GM11168 (cell line): ENCODE data around the gene PDCD1.
"Not testable (repeated sequence)": the region's sequence is repeated elsewhere in the genome, so short reads cannot be mapped to it uniquely, and the experiment has no call there.

Experiments
- in situ Hi-C: fragments of 300-500 bp; cut with MboI; formaldehyde crosslinking; loops from one replicate; pipeline ENCODE4 v1.12.0; 2022; ENCODE audit warnings: low sequenced_read_pairs; ENCODE audit not compliant: unreplicated experiment

The PDCD1 gene

GRCh38 chr2:241880311-241881073 is 21.8 kb upstream of the PDCD1 start:
- in situ Hi-C loops: no loop called here

- in situ Hi-C loops: no loop called here
Observed at GRCh38 chr2:241879326-241879725, 20.6 kb upstream of the PDCD1 start.

- in situ Hi-C loops: no loop called here
Observed at GRCh38 chr2:241877989-241878970, 19.6 kb upstream of the PDCD1 start.

GRCh38 chr2:241877197-241877685 is 18.5 kb upstream of the PDCD1 start:
- in situ Hi-C loops: no loop called here

DNA sequence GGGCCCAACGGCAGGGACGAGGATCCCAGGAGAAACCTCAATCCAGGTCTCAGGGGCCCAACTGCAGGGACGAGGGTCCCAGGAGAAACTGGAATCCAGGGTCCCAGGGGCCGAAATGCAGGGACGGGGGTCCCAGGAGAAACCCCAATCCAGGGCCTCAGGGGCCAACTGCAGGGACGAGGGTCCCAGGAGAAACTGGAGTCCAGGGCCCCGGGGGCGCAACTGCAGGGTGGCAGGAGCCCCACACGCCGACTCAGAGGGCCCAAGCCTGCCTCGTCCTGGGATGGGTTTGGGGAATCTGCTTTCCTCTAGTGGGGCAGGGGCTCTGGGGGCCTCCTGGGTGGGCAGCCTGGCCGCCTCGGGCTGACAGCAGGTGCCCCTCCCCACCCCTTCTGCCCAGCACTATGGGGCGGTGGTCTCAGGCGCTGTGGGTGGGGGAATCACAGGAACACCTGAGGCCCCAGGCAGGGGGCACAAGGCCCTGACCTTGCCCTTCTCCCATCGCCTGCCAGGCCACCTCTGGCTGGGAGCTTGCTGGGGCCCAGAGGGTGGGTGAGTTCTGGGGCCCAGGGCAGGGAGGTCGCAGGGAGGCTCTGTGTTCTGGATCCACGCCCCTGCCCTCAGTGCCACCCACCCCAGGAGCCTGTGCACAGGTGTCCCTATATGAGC is 18.0 kb upstream of the PDCD1 start:
- in situ Hi-C loops: no loop called here

GRCh38 chr2:241875754-241876527 is 17.2 kb upstream of the PDCD1 start:
- in situ Hi-C loops: not testable (repeated sequence)

GRCh38 chr2:241874277-241874925 is 15.7 kb upstream of the PDCD1 start:
- in situ Hi-C loops: no loop called here

GRCh38 chr2:241873803-241874110 is 15.1 kb upstream of the PDCD1 start:
- in situ Hi-C loops: no loop called here

DNA sequence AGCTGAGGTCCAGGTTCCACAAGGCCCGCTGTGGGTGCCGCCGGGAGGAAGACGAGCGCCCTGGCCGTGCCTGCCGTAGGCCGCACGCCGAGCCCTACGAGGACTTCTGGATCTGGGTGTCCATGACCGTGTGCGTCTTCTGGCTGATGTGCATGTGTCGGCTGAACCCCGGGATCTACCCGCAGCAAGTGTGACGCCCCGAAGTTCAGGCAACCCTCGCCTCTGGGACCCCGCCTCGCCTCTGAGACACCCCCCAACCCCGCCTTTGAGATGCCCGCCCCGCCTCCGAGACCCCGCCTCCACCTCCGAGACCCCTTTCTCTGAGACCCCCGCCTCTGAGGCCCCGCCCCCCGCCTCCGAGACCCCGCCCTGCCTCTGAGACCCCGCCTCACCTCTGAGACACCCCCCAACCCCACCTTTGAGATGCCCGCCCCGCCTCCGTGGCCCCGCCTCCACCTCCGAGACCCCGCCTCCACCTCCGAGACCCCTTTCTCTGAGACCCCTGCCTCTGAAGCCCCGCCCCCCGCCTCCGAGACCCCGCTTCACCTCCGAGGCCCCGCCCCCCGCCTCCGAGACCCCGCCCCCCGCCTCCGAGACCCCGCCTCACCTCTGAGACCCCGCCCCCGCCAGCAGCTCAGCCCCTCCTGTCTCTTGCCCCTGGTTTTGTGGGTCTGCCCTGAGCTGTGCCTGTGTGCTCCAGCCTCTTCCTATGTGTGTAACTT is 14.5 kb upstream of the PDCD1 start:
- in situ Hi-C loops: no loop called here

- in situ Hi-C loops: no loop called here
Observed at GRCh38 chr2:241872313-241872642, 13.6 kb upstream of the PDCD1 start.

GRCh38 chr2:241871538-241872312 is 13.0 kb upstream of the PDCD1 start:
- in situ Hi-C loops: no loop called here

DNA sequence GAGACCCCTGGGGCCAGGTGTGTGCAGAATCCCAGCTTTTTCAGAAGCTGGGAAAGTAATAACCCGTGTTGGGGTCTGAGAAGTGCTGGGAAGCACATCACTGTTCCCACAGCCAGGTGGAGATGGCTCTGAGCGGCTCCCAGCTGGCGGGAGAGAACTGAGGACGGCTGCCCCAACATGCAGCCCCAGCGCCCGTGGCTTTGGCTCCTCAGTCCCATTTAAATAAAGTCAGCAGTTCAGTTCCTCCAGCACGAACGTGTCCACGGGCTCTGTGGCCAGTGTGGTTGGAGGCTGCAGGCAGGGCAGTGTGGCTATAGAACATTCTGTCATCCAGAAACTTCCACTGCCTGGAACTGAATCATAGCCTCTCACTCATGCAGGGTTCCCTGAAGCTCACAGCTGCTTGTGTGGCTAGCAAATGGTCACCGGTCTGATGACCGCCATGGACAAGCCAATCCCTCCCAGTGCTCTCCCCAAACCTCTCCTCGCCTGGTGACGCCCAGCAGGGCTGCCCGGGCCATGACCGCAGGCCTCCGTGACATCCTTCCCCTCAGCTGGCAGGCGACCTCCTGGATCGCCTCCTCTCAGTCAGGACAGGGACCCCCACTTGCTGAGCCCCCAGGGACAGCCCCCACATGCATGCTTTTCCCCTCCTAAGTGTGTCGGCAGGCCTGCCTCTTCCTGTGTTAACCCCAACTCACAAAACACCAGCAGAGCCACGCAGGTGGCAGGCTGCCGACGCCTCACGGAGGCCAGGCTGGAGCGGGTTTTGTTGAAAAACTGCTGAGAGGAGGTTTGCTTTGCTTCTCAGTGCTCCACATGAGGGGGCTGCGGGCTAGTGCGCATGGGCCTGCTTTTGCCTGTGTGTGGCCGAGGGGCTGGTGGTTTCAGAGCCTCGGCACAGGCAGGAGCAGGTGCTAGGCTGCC is 12.2 kb upstream of the PDCD1 start:
- in situ Hi-C loops: no loop called here

DNA sequence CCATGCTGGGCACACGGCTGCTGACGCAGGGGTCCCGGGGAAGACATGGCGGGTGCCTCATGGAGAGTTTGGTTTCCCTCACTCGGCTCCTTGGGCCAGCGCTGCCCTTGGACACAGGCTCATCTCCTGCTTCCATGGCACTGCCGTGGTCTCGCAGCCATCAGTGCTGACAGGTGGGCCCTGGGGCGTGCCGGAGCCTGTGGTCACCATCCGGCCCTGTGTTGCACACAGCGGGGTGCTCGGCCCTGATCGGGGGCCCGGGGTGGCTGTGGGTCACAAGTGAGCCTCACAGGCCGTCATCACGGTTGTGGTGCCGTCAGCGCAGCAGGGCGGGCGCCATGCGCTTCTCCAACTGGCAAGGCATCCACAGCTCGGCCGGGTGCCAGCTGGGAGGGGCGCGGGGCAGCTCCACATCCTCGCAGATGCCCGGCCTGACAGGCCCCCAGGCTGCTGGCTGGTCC is 11.4 kb upstream of the PDCD1 start:
- in situ Hi-C loops: no loop called here

GRCh38 chr2:241869087-241869961 is 10.6 kb upstream of the PDCD1 start, which contains the start of gene RTP5:
Gene RTP5 (plus strand): TSS chr2:241869729. CDS start chr2:241869757, 28 bp downstream.
- in situ Hi-C loops: no loop called here

DNA sequence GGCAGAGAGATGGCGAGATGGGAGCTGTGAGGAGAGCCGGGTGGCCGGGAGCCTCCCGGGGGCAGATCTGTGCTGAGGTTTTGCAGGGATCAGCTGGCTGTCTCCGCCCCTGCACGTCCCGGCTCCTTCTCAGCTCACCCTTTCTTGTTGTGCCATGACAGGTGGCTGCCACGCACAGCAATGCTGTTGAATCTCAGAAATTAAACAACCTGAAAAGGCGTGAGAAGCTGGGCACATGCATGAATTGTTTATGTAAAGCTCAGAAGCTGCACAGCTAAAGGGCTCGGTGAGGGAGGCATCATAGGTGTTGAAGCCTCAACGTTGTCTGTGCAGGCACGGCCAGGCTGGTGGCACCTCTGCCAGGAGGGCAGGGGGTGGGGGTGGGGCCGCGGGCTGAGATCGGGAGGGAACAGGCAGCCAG is 10.0 kb upstream of the PDCD1 start:
- in situ Hi-C loops: no loop called here

DNA sequence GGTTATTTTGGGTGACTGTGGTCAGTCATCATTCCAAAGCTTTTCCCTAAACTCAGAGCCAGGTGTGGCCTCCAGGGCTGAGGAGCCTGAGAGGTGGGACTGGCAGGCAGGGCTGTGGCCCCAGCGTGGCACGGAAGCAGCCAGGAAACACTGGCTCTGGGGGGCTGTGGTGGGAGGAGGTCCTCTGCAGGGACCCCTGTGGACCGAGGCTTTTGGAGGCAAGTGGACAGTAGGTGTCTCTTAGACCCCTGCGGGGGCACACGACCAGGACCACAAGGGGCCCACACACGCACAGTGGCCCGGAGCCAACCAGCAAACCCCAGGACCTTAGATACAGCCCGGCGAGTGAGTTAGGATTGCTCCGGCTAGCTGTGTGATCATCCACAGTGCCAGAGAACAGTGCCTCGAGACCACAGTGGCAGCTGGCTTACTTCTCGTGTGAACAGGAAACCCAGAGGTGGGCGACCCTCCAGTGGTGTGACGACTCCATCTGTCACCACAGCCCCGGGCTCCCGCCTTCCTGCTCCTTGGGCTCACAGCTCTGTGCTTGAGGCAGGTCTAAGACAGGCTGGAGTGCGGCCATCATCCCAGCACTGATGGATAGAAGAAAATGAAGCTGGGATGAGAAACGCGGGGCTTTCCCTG is 9.2 kb upstream of the PDCD1 start:
- in situ Hi-C loops: no loop called here
